ENCODE measurements around the gene RPS6KA6.

Gene RPS6KA6

DNA sequence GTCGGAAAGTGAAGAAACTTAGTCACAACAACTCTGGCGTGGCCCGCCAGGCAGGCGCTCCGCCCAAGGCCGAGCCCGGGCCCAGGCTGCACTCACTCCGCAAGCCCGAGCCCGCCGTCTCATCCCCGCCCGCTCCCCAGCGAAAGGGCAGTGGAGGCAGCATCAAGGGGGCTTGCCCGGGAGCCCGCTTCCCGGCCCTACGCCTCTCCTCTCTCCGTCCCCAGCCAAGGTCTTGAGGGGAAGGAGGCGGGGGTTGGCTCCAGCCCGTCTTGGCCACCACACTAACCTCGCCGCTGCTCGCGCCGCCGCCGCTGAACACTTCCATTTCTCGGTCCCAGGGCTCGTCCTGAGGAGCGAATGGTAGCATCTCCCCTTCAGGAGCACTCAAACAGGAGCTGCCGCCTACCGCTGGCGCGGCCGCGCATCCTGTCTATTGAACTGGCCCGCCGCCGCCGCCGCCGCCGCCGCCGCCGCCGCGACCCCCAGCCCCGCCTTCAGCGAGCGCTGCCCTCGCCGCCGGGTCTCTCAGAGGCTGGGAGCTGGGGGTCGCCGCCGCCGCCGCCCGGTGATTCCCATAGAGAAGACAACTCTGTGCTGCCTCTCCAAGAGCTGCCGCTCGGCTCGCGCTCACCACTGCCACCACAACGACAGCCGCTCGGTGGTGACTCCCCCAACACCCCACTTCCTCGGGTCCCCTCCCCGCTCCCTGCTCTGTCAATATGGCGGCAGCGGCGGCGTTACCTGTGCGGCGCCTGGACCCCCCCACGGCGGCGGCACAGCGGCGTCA is at the start of gene RPS6KA6:
TSS of gene RPS6KA6 (minus strand) at position 667 of the 787 bp plus-strand sequence. CDS start at position 367, 300 bp downstream.
- no peak for DNase-seq (ENCODE audit: low read depth in 2 of 2)

DNA sequence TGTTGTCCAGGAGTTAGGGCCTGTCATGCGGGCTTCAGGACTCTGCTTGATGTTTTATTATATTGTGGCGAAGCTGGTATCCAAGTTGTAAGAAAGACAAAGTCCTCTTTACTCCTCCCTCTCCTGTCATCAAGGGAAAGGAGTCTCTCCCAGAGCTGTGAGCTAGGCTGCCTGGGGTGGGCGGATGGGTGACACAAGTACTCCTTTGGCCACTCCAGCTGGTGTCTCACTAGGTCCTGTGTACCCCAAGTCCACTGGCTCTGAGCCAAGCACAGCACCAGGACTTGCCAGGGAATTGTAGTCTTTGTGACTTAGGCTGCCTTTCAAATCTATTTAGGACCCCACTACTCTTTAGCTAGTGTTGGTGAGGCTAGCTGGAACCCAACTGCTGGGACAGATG is 36.7 kb upstream of the RPS6KA6 start:
- DNase-seq (ENCODE audit: low read depth in 2 of 2): no peak

DNA sequence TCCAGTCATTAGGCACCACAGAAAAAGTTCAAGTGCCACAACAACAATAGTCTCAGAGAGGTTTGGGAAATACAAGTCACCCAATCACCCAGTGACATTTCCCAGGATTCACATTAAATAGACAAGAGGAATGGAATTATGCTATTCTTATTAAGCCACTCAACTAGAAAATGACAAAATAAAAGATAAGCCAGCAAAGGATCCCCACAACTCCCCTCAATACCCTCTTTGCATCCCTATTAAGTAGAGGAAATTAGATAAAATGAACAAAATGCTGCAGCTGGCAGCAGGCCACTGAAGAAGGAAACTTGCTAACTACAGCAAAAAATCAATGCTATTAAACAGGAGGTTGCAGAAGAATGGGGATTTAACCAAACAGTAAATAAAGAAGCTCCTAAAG is 35.3 kb upstream of the RPS6KA6 start:
- DNase-seq (ENCODE audit: low read depth in 2 of 2): no peak

DNA sequence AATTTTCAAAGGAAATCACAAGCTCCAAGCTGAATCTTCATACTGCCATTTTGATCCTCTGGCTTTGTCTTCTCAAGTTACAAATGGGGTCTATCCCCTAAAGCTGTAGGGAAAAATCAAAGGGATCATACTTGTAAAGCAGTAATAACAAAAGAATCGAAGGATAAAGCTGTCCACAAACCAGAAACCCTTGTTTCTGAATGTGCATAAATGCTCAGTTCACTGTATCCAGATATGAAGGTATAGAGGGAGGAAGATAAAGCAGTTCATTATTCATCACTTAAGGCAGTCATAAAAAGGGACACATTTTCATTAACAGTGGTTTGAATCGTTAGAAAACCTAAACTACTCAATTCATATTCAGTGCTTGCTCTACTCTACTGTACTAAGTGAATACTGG is 33.2 kb upstream of the RPS6KA6 start:
- DNase-seq (ENCODE audit: low read depth in 2 of 2): no peak

DNA sequence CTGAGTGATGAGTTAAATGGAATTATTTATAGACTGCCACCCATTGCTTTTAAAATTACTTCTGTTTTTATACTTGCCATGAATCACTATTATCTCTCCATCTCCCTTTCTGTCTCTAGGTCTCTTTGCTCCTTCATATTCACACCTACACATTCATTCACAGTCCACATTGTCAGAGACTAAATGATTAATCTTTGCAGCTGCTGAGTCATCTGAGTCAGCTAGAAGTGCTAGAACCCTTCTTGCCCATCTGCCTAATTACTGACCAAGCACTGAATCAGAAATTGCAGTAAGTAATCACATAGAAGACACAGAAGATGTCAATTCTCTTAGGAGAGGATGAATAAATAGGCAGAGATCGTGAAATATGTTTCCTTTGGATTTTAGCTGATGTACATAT is 31.6 kb upstream of the RPS6KA6 start:
- DNase-seq (ENCODE audit: low read depth in 2 of 2): no peak

DNA sequence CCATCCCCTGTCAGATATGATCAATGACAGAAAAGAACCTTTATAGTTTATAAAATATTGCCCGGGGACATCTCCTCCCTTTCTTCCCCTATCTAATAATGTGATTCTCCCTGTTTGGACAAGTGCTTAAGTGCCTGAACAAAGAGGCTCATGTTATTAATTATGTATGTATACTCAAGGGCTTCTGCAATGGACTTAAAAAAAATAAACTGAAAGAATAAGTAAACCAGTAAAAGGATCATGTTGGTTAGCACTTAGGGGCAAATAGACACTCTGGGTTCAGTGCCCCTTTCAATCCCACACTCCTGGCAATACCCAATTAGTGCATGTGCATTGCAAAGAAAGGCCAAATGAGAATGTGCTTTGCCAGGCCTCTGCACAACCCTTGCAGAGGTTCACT is 30.7 kb upstream of the RPS6KA6 start:
- no peak for DNase-seq (ENCODE audit: low read depth in 2 of 2)

DNA sequence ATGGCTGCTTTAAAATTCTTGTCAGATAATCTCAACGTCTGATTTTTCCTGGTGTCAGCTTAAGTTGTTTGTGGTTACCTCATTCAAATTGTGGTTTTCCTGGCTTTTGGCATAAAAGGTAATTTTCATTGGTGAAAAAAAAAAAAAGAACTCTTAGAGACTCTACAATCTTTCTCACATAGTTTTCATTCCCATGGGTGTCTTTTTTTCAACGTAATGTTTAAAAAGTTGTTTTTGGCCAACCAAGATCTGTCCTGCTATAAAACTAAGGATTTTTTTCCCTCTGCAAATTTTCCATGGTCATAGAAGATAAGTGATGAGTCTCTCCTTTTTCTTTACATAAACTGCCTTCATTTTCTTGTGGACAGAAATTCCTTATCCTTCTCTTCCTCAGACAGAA is 28.9 kb upstream of the RPS6KA6 start:
- DNase-seq (ENCODE audit: low read depth in 2 of 2): no peak

DNA sequence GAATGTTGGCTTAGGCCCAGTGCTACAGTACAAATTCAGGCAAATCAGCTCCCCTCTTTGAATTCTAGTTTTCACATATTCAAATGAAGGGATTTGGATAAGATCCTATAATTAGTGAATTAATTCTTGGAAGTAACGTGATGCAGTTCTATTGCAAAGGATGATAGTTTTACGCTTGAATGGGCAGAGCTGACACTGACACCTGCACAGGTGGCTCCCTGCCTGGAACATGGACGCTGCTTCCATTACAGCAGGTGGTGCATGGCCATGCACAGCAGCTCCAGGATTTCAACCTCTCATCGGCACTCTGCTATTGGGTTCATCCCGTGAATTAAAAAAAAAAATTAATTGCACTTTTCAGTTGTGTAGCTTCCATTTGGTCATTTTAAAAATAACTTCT is 28.4 kb upstream of the RPS6KA6 start:
- no peak for DNase-seq (ENCODE audit: low read depth in 2 of 2)

DNA sequence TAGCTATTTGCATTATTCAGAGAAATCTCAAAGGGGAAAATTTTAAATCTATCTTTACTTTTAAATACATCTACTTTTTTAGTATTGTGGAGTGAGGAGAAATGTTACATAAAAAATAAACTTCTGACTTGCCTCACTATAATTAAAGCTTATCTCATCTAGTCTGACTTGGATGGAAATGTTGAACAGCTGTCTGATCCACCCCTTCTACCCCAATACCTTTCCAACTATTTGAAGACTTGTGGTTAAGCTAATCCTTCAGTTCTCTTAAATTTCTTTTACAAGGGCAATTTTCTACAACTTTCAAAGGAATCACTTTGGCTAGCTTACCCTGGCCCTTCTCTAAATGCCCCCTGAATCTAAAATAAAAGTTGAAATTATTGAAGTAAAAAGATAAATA is 17.3 kb upstream of the RPS6KA6 start:
- DNase-seq (ENCODE audit: low read depth in 2 of 2): no peak

DNA sequence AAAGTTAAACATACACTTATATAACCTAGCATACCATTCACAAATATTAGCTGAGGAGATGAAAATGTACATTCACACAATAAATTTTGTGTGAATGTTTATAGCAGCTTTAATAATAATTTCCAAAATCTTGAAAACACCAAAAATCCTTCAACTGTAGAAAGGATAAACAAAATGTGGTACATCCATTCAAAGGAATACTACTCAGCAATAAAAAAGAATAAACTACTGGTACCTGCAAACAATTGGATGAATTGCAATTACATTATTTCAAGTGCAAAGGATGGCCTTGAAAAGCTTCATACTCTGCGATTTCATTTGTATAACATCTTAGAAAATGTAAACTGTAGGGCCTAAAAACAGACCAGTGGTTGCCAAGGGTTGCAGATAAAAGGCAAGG is 11.7 kb upstream of the RPS6KA6 start:
- no peak for DNase-seq (ENCODE audit: low read depth in 2 of 2)

DNA sequence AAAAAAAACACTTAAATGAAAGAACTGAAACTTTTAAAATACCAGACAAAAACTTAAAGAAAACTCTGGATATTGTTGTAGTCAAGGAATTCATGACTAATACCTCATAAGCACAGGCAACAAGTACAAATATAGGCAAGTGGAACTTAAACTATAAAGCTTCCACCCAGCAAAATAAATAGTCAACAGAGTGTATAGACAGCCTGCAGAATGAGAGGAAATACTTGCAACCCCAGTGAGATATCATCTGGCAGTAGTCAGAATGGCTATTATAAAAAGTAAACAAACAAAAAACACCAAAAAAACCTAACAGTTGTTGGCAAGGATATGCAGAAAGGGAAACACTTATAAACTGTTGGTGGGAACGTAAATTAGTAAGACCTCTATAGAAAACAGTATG is 9.6 kb upstream of the RPS6KA6 start:
- DNase-seq (ENCODE audit: low read depth in 2 of 2): no peak

DNA sequence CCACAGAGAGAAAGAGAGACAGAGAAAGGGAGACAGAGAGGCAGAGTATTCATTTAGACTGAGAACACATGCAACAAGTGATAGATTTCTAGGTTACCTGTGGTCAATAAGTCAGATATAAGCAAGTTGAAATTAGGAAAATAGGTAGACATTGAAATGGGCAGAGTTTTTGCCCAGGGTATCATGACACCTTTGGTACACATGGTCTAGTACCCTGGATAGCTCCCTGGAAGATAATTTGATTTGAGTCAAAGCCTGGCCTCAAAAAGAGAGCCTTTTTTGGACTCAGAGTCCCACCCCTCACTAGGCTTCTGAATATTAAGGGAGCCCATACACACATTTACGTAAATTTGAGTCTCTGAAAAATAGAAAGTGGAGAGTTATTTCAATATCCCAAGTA is 4.0 kb upstream of the RPS6KA6 start:
- no peak for DNase-seq (ENCODE audit: low read depth in 2 of 2)

DNA sequence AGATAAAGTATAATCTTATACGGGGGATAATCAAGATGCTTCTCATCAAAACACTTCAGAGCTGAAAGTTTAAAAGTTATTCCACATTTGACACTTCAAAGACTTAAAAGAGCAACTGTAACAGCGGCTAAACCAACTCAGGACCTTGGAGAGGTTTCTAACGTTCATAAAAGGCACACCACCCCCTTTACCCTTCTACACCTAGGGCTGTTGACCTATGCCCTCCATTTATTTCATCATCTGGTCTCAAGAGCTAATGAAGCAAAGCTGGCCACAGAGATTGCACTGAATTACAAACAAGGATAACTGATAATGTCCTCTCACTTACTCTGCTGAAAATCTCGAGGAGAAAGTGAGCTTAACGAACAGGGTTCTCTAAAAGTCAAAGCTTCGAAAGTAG is 1.1 kb upstream of the RPS6KA6 start:
- no peak for DNase-seq (ENCODE audit: low read depth in 2 of 2)

DNA sequence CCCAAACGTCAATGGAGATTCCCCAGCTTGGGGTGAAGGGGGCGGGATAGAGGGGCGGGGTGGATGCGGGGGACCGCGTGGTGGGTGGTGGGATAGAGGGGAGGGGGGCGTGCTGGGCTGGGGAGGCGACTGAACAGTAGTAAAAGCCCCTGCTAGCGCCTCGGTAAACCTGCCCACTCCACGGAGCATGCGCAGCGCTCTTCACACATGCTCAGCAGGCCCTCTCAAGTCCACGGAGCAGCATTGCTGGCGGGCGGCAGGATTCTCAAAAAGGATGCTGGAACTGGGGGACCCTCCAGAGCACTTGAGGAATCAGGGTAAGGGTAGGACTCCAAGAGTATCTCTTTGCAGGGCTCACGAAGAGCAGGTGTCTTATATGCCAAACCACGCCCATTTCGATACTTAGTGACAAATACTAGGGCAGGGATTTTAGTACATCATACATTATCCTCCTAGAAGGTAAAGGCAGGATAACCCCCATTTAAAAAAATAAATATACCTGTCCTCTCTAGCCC is 378 bp upstream of the RPS6KA6 start:
- DNase-seq (ENCODE audit: low read depth in 2 of 2): no peak

DNA sequence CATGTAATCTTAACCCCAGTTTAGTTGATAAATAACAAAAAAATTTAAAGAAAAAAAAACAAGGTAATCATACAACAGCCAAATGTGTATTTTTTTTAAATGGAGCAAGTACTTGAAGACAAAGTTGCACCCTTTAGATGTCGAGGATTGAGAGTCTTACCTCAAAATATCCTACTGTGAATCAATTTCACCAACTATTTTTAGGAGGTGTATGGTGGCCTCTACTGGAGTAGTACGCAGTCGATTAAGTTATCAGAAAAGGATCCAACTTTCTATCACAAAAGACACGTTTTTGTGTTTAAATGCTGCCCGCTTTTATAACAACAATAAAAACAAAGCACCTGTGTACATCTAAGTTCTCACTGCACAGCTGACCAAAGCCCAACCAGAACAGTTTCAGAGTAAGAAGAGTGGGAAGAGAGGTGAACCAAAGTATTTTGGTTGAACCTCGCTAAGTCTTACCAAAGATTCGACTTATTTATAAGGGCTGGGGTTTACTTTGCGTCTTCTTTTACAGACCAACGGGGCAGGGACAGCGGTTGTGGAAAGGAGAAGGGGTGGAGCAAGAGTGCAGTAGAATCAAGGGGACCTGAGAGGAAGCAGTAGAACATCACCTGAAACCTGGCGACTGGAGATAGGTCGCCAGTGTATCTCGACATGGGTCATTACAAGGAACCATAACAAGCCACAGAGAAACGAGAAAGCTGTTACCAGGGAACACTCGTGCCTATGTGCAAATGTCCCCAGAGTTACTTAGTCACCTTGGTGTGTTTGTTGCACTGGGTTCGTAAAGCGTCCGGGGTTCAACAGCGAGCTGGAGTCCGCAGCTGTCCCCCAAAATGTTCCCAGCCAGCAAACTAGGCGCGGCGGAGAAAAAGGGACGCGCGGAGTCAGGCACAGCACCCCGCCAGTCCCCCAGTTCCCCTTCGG is 1.1 kb downstream of the RPS6KA6 start:
- no peak for DNase-seq (ENCODE audit: low read depth in 2 of 2)

DNA sequence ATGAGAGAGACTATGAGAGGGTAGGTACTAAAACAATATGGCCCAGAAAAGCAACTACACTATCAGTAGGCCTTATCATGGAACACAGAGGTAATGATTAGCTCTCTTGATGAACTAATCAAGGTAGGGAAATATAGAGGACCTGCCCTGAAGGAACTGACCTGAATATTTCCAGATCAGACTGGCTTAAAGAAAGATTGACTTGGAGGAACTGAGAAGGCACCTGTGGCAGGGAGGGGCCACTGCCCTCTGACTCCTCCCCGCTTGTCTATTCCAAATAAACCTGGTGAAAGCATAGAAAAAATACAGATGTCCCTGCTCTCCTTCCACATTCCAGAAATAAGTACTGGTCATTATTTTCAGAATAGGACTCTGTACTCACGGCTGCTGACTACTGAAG is 5.5 kb downstream of the RPS6KA6 start:
- no peak for DNase-seq (ENCODE audit: low read depth in 2 of 2)

DNA sequence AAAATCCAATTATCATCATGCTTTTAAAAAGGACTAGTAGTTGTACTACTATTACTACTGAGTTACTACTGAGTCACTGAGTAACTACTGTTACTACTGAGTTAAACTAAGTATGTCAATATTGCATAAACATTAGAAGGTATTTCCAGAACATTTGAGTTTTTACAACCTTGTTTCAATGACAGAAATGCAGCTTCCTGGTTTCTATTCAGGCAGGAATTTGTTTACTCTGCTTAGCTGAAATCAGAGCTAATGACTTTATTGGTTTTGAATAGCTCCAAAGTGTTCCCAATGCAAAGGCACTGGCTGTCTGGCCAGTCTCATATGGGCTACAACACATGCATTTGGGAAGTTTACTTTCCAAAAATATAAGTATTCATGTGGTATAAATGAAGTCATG is 12.0 kb downstream of the RPS6KA6 start:
- no peak for DNase-seq (ENCODE audit: low read depth in 2 of 2)

DNA sequence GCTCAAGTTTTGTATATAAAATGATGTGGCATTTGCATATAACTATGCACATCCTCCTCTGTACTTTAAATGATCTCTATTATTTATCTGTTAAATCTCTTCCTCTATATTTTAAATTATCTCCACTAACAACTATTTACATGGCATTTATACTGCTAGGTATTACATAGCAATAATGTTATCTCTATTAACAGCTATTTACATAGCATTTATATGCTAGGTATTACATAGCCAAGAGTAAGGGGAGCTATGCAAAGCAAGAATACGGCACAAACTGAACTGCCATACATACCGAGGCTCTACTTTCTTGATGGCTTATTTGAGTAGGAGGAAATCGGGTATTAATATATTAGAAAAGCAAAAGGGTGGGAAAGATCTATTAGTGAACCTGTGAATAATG is 12.7 kb downstream of the RPS6KA6 start:
- DNase-seq (ENCODE audit: low read depth in 2 of 2): no peak

DNA sequence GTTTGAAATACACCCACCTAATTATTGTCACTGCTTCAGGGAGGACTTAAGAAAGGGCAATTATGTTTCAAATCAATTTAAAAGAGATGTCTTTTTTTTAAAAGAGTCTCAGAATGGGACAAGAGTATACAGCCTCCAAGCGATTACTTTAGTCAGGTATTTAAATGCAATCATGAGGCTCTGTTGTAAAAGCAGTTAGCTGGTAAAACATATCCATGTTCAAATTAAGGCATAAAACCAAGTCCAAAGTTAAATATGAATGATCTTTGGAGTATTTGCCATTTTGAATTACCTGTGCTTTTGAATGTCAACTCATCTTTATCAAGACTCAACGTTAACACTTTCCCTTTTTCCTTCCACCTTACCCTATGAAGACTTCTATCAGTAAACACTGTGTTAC is 13.7 kb downstream of the RPS6KA6 start:
- DNase-seq (ENCODE audit: low read depth in 2 of 2): no peak

DNA sequence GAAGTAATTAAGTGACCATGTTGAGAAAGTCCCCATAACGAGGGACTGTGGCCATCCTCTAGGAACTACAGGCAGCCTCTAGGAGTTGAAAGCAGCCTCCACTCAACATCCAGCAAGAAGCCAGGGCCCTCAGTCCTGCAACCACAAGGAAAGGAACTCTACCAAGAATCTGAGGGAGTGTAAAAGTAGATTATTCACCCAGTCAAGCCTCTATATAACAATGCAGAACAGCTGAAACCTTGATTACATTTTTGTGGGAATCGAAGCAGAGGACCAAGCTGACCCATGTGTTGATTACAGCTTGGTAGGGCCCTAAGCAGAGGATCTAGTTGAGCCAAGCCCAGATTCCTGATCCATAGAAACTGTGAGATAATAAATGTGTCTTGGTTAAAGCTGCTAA is 17.1 kb downstream of the RPS6KA6 start:
- no peak for DNase-seq (ENCODE audit: low read depth in 2 of 2)

DNA sequence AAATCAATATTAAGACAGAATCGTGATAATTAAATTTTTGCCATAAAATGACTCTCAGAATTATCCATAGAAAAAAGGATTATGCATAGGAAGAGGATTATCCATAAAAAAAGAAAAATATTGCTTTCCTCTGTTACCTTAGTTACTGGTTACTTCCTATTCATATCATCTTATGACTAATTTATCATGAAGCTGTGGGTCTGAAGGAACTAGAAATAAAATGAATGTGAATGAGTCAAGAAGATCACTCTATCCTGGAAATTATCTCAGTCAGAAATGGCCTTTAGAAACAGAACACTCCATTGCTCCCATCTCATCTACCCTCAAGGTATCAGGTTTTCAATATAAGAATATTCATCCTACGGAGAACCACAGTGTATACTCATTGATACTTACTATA is 19.4 kb downstream of the RPS6KA6 start:
- no peak for DNase-seq (ENCODE audit: low read depth in 2 of 2)

DNA sequence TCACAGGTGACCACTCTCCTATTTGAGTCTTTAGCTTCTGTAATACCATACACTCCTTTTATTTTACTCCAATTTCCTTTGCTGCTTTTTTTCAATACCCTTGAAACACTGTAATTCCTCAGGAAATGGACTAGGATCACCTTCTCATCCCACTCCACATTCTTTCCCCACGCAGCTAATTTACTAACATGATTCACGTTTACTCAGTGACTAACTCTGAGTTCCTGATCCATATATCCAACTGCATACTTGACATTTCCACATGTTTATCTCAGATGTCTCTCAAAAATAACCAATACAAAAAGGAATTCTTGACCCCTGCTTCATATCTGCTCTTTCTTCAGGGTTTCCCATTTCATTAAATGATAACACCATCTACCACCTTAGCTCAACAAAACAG is 19.9 kb downstream of the RPS6KA6 start:
- DNase-seq (ENCODE audit: low read depth in 2 of 2): no peak

DNA sequence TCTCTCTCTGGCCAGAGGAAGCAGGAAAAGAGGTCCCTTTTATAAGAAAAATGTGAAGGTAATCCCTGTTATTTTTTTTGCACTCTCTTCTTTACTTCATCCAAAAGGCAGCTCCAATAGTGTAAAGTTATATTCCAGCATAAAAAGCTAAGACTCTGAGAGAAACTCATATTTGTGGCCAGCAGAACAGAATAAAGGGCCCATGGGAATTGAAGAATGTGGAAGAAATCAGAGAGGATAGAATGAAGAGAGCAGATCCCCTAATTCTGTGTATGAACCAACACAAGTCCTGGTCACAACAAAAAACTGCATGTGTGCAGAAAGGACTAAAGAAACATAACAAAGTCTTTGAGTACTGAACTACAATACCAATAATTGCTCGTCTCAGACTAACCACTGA is 22.3 kb downstream of the RPS6KA6 start:
- DNase-seq (ENCODE audit: low read depth in 2 of 2): no peak
